ENCODE data around the gene DNAJC15.

DNA sequence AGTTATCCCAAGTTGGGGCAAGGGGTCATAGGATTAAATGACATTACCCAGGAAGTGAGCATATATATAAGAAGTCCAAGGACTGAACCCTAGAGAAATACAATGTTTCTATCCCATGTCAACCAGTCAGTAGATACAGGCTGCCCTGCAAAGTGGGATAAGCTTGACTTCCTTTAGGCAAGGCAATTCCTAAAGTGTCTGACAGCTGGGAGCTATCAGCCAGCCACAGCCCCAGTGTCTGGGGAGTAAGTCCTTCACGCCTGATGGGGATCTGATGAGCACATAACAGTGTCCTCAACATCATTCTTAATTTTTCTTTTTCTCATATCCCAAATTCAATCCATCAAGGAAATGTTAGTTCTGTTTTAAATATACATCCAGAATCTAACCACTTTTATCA, 54.1 kb downstream of the DNAJC15 start:
- no peak for TF ChIP-seq POLR2AphosphoS5 (IDR thresholded peaks at IDR 0.05; ENCODE audit: low read depth, low read length)
- TF ChIP-seq POLR2A (IDR thresholded peaks at IDR 0.05; ENCODE audit: low read depth, low read length) = no peak
- TF ChIP-seq TAF1 (IDR thresholded peaks at IDR 0.05; ENCODE audit: borderline replicate concordance, low read depth, low read length) = no peak
